ENCODE data around the gene ATF7IP2. TPM values are rescaled to one million over a fixed set of nuclear protein-coding genes. Genes with fewer than 3 reads are reported as not detected.

Gene ATF7IP2
- total RNA-seq, 2 experiments from 2014 or later, result 25.8 to 27.0 TPM

- Mint-ChIP-seq H3K36me3 (ENCODE audit: low read depth) (no peaks in the 10 kb centered on the region), H3K9me3 (no peaks in the 10 kb centered on the region), H3K27ac (no peak overlapping the region), H3K27me3 (peaks cover 6% of the 10 kb centered on the region), H3K4me3 (no peak overlapping the region), H3K4me1 (ENCODE audit: low read depth) (peaks cover 2% of the 10 kb centered on the region)
- CTCF ChIA-PET, result interaction anchor here (0.9 to 1.1 kb wide), 4 partner anchors 11 to 393 kb away, joined by 3 to 11 read pairs (median 4); no protein-coding TSS in a partner anchor
- ATAC-seq (no peak), DNase-seq (no peak)
- TF ChIP-seq, protein P1, sequence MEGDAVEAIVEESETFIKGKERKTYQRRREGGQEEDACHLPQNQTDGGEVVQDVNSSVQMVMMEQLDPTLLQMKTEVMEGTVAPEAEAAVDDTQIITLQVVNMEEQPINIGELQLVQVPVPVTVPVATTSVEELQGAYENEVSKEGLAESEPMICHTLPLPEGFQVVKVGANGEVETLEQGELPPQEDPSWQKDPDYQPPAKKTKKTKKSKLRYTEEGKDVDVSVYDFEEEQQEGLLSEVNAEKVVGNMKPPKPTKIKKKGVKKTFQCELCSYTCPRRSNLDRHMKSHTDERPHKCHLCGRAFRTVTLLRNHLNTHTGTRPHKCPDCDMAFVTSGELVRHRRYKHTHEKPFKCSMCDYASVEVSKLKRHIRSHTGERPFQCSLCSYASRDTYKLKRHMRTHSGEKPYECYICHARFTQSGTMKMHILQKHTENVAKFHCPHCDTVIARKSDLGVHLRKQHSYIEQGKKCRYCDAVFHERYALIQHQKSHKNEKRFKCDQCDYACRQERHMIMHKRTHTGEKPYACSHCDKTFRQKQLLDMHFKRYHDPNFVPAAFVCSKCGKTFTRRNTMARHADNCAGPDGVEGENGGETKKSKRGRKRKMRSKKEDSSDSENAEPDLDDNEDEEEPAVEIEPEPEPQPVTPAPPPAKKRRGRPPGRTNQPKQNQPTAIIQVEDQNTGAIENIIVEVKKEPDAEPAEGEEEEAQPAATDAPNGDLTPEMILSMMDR (IDR thresholded peaks at IDR 0.05), result no peak
- POLR2A ChIA-PET, result no interaction called here
- intact Hi-C loops (cut with micrococcal nuclease), result no loop called here
Measured at GRCh38 chr16:10525214-10525825, 139.5 kb downstream of the ATF7IP2 start.

DNA sequence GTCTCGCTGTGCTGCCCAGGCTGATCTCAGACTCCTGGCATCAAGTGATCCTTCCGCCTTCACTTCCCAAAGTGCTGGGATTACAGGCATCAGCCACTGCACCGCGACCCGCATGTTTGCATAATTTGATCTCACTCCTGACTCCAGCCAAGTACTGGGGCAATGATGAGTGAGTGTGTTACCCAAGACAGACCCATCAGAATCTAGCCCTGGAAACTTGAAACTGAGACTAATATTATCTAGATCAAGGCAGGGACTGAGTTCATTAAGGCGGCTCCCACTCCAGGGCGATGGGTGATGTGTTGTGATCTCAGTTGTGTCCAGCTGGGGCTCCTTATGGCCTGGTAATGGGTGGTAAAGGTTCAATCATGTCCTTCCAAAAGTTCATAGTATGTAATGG is 141.1 kb downstream of the ATF7IP2 start:
- Mint-ChIP-seq H3K4me3 (no peak overlapping the region), H3K27me3 (no peaks in the 10 kb centered on the region), H3K36me3 (ENCODE audit: low read depth) (no peaks in the 10 kb centered on the region), H3K9me3 (no peaks in the 10 kb centered on the region), H3K4me1 (ENCODE audit: low read depth) (no peaks in the 10 kb centered on the region), H3K27ac (no peak overlapping the region)
- ATAC-seq (no peak), DNase-seq (no peak)
- POLR2A ChIA-PET, result no interaction called here
- CTCF ChIA-PET, result interaction anchor here (1.2 kb wide), 1 partner anchor 12 kb away, joined by 3 read pairs; no protein-coding TSS in a partner anchor
- intact Hi-C loops (cut with micrococcal nuclease), result no loop called here
- TF ChIP-seq, protein P1 (IDR thresholded peaks at IDR 0.05), result no peak

GRCh38 chr16:10528635-10529034 is 142.8 kb downstream of the ATF7IP2 start:
- intact Hi-C loops (cut with micrococcal nuclease), result no loop called here
- Mint-ChIP-seq H3K9me3 (no peaks in the 10 kb centered on the region), H3K27me3 (no peaks in the 10 kb centered on the region), H3K4me3 (no peak overlapping the region), H3K4me1 (ENCODE audit: low read depth) (no peaks in the 10 kb centered on the region), H3K36me3 (ENCODE audit: low read depth) (no peaks in the 10 kb centered on the region), H3K27ac (no peak overlapping the region)
- TF ChIP-seq, protein P1 (IDR thresholded peaks at IDR 0.05), result no peak
- ChIA-PET CTCF (no interaction called here), POLR2A (no interaction called here)
- DNase-seq, result no peak
- no peak for ATAC-seq

DNA sequence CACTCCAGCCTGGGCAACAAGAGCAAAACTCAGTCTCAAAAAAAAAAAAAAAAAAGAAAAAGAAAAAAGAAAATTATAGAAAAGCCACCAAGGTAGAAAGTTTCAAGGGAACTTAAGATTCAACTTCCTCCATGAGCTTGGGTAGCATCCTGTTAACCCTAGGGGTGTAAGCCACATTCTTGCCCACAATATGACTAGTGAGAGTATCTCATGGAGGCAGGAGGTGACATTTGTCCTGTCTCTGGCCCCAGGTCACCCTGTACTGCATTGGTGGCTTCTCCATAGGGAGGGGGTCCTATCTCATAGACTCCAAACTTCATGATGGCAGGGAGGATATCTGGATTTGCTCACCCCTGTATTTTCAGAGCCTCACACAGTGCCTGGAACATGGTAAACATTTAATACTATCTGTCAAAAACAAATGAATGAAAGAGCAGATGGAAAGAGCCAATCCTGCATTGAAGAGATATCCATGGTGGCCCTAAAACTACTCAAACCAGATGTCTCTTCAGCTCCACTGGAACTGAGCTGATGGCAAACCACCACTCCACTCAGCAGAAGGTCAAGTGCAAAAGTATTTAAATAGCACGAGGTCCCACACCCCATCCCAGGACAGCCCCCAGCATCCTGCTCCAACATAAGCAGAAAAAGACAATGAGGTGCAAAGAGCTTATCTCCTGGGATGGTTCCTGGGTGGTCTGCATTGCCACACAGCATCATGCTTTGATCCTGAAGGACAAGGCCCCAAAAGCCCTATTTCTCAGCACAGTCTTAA is 144.2 kb downstream of the ATF7IP2 start:
- H3K36me3 Mint-ChIP-seq (ENCODE audit: low read depth), result no peaks in the 10 kb centered on the region
- H3K27ac Mint-ChIP-seq, result no peak overlapping the region
- no peaks in the 10 kb centered on the region for H3K9me3 Mint-ChIP-seq
- intact Hi-C loops (cut with micrococcal nuclease), result no loop called here
- ATAC-seq, result no peak
- no peaks in the 10 kb centered on the region for H3K4me1 Mint-ChIP-seq (ENCODE audit: low read depth)
- no peak overlapping the region for H3K4me3 Mint-ChIP-seq
- DNase-seq, result no peak
- H3K27me3 Mint-ChIP-seq, result no peaks in the 10 kb centered on the region
- TF ChIP-seq, protein P1 (IDR thresholded peaks at IDR 0.05), result no peak
- CTCF ChIA-PET, result interaction anchor here (1.4 to 2.5 kb wide), 2 partner anchors 9 to 15 kb away, joined by 6 to 7 read pairs; no protein-coding TSS in a partner anchor
- POLR2A ChIA-PET, result no interaction called here

DNA sequence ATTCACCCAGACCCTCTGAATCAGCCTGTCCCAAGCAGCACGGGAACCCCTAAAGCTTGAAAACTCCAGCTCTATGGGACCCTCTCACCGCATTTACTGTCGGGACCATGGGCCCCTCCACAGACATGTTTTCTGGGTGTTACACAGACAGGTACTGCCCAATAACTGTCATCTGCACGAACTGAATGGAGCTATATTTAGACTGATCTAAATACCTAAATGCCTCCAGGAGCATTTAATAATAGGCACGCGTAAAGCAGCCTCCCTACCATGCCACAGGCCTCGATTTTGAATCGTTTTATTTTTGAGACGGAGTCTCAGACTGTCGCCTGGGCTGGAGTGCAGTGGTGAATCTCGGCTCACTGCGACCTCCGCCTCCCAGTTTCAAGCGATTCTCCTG is 144.8 kb downstream of the ATF7IP2 start:
- no peak overlapping the region for H3K27ac Mint-ChIP-seq
- H3K27me3 Mint-ChIP-seq, result no peaks in the 10 kb centered on the region
- no peak overlapping the region for H3K4me3 Mint-ChIP-seq
- H3K36me3 Mint-ChIP-seq (ENCODE audit: low read depth), result no peaks in the 10 kb centered on the region
- POLR2A ChIA-PET, result interaction anchor here (0.6 kb wide), 1 partner anchor 335 kb away, joined by 3 read pairs; no protein-coding TSS in a partner anchor
- intact Hi-C loops (cut with micrococcal nuclease), result no loop called here
- CTCF ChIA-PET, result interaction anchor here (1.4 to 2.5 kb wide), 2 partner anchors 9 to 15 kb away, joined by 6 to 7 read pairs; no protein-coding TSS in a partner anchor
- TF ChIP-seq, protein P1 (IDR thresholded peaks at IDR 0.05), result no peak
- DNase-seq, result no peak
- ATAC-seq, result no peak
- H3K4me1 Mint-ChIP-seq (ENCODE audit: low read depth), result no peaks in the 10 kb centered on the region
- no peaks in the 10 kb centered on the region for H3K9me3 Mint-ChIP-seq

Data from activated CD8-positive, alpha-beta T cell treated with anti-CD3 and anti-CD28 coated beads for 36 hours (primary cell).